ENCODE data around the gene AMPD1.

GRCh38 chr1:114648503-114648902 lies 46.8 kb downstream of the AMPD1 start:
- TF ChIP-seq EP300 (IDR thresholded peaks at IDR 0.05; ENCODE audit: borderline replicate concordance in 1 of 2, low read depth in 1 of 2, low read length in 1 of 2) (no peak), SIN3A (IDR thresholded peaks at IDR 0.05; ENCODE audit: borderline replicate concordance, low read depth, low read length) (no peak), CTCF (IDR thresholded peaks at IDR 0.05) (no peak), RAD21 (IDR thresholded peaks at IDR 0.05; ENCODE audit: low read length) (no peak)
